Right lobe of liver (tissue), 4 donors: ENCODE measurements around the gene RHBDD1.

ENCODE experiments used
- POLR2A ChIP-seq: fragments of 450-650 bp; IDR thresholded peaks from one replicate; pipeline ENCODE4 v1.6.1; 2017; ENCODE audit warnings: antibody characterized with exemption, mild to moderate bottlenecking
- TF ChIP-seq, protein P1 (sequence below), 4 donors: fragments of 200-600 bp in 3 of 4; fragments of 450-650 bp in 1 of 4; IDR thresholded peaks; one replicate each; pipeline versions ENCODE4 v1.5.1 to v1.8.0; 2016 to 2022; ENCODE audit warnings: antibody characterized with exemption in 4 of 4, mild to moderate bottlenecking in 2 of 4
- donor health status: DM: no; HTN: no; CAD: no.
- donor health status: DM: no; HTN: no; CAD: no.
- donor health status: DM: no; HTN: yes; CAD: no.

DNA sequence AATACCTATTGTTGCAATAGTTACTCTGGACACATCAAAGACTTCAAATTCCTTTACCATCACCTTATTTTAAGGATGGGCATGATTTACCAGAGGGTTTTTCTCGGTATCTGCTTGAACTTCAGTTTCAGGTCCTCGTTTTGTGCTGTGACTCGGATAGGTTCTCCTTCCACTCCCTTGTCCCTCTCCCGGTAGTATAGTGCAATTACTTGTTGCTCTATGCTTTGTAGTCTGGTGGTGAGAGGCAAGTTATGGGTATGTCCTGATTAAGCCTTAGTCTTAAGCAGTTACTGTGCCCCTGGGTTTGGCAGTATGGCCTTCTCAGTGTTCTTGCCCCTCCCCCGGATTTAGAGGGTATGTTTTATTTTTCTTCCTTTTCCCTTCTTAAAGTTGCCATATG lies 96.6 kb downstream of the RHBDD1 start:
- no peak for TF ChIP-seq POLR2A
- TF ChIP-seq, protein P1, sequence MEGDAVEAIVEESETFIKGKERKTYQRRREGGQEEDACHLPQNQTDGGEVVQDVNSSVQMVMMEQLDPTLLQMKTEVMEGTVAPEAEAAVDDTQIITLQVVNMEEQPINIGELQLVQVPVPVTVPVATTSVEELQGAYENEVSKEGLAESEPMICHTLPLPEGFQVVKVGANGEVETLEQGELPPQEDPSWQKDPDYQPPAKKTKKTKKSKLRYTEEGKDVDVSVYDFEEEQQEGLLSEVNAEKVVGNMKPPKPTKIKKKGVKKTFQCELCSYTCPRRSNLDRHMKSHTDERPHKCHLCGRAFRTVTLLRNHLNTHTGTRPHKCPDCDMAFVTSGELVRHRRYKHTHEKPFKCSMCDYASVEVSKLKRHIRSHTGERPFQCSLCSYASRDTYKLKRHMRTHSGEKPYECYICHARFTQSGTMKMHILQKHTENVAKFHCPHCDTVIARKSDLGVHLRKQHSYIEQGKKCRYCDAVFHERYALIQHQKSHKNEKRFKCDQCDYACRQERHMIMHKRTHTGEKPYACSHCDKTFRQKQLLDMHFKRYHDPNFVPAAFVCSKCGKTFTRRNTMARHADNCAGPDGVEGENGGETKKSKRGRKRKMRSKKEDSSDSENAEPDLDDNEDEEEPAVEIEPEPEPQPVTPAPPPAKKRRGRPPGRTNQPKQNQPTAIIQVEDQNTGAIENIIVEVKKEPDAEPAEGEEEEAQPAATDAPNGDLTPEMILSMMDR (IDR thresholded peaks at IDR 0.05): no peak
